Bronchial epithelial cell (primary cell): ENCODE data around the gene RHEX. TPM values are rescaled to one million over a fixed set of nuclear protein-coding genes. Genes with fewer than 3 reads are reported as not detected.

Source experiments
- DNase-seq: peaks from one replicate; pipeline ENCODE4 v3.0.0-alpha.2; 2010; ENCODE audit warnings: low read depth
- FAIRE-seq: peaks from 2 replicates; lab custom pipeline; 2011; peaks lifted over from hg19 to GRCh38; lab: Jason Lieb, UNC
- H3K27me3 ChIP-seq: 2 replicates; pipeline ENCODE4 v1.5.1; 2011; ENCODE audit warnings: low read length; ENCODE audit not compliant: control insufficient read depth, insufficient read depth
- H3K36me3 ChIP-seq: 2 replicates; pipeline ENCODE4 v1.5.1; 2011; ENCODE audit warnings: low read length; ENCODE audit not compliant: control insufficient read depth, insufficient read depth
- H3K4me3 ChIP-seq: 2 replicates; pipeline ENCODE4 v1.5.1; 2011; ENCODE audit warnings: mild to moderate bottlenecking, low read depth, low read length, control low read depth
- total RNA-seq: library from RNA; depleted of rRNA; stranded (reverse); fragments of >200 nt; gene quantifications from 2 replicates; pipeline ENCODE4 v1.2.1, GENCODE V29; 2014
- TF ChIP-seq, protein P1 (sequence below): IDR thresholded peaks from 2 replicates; pipeline ENCODE4 v1.5.1; 2011; ENCODE audit warnings: mild to moderate bottlenecking, moderate library complexity, low read length, control low read depth, inconsistent platforms; ENCODE audit not compliant: insufficient read depth, severe bottlenecking

Gene RHEX
- total RNA-seq, 1 donor from 2014 or later = not detected

DNA sequence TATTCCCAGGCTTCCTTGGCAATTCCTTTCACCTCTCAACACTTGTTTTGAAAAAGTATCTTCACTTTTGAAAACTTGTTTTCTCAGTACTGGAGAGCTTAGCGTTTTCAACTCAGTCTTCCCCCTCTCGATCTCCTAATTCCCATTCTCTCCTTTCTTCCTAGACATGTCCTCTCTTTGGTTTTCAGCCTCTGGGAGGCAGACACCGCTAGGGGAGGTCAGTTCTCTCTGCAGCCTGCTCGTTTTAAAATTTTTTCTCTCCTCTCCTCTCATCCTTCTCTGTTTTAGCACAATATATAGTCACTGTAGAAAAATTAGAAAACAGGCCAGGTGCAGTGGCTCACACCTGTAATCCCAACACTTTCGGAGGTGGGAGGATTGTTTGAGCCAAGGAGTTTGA lies 12.6 kb upstream of the RHEX start:
- H3K27me3 ChIP-seq = no peaks in the 10 kb centered on the region

DNA sequence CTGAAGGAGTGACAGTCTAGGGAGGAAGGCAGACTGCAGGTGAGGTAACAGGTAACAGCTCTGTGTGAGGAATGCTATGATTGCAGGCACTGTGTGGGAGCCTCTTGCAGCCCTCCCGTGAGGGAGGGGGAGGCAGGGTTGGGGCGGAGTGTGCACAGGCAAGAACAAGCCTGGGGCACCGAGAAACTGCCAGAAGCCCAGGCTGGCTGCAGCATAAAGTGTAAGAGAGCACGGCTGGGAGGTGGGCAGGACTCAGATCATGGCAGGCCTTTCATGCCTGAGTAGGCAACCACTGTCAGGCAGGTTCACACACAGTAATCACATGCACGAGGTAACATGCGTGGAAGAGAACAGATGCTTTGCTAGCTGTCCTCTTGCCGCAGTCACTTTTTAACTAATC lies 11.3 kb upstream of the RHEX start:
- H3K27me3 ChIP-seq = no peaks in the 10 kb centered on the region
- no peaks in the 10 kb centered on the region for H3K36me3 ChIP-seq
- peak; percentile 75 for DNase-seq
- FAIRE-seq = no peak
- no peak overlapping the region for H3K4me3 ChIP-seq
- TF ChIP-seq, protein P1, sequence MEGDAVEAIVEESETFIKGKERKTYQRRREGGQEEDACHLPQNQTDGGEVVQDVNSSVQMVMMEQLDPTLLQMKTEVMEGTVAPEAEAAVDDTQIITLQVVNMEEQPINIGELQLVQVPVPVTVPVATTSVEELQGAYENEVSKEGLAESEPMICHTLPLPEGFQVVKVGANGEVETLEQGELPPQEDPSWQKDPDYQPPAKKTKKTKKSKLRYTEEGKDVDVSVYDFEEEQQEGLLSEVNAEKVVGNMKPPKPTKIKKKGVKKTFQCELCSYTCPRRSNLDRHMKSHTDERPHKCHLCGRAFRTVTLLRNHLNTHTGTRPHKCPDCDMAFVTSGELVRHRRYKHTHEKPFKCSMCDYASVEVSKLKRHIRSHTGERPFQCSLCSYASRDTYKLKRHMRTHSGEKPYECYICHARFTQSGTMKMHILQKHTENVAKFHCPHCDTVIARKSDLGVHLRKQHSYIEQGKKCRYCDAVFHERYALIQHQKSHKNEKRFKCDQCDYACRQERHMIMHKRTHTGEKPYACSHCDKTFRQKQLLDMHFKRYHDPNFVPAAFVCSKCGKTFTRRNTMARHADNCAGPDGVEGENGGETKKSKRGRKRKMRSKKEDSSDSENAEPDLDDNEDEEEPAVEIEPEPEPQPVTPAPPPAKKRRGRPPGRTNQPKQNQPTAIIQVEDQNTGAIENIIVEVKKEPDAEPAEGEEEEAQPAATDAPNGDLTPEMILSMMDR = no peak

More for the DNA sequence above, 12.6 kb upstream of the RHEX start:
- Histone ChIP-seq H3K4me3 (no peak overlapping the region), H3K36me3 (no peaks in the 10 kb centered on the region)
- DNase-seq = no peak
- TF ChIP-seq, protein P1 = no peak
- FAIRE-seq = no peak

DNA sequence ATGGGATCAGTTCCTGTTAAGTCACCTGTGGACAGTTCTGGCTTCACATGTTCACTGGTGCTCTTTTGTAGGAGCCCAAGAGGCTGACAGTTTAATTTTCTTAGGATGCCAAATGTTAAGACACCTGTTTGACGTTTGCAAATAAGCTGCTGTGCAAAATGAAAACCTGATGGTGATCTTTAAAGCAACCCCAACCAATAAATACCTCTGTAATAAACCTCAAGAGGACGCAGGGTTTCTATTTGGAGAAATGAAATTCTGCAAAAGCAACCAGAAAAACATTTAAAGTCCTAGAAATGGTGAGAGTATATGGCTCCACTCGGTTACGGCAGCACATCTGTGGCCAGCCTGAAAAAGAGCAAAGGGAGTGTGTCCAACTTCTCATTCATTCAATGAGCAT lies 5.7 kb upstream of the RHEX start:
- FAIRE-seq = no peak
- no peaks in the 10 kb centered on the region for H3K27me3 ChIP-seq
- no peak overlapping the region for H3K4me3 ChIP-seq
- TF ChIP-seq, protein P1 = no peak
- DNase-seq = no peak
- H3K36me3 ChIP-seq = no peaks in the 10 kb centered on the region

DNA sequence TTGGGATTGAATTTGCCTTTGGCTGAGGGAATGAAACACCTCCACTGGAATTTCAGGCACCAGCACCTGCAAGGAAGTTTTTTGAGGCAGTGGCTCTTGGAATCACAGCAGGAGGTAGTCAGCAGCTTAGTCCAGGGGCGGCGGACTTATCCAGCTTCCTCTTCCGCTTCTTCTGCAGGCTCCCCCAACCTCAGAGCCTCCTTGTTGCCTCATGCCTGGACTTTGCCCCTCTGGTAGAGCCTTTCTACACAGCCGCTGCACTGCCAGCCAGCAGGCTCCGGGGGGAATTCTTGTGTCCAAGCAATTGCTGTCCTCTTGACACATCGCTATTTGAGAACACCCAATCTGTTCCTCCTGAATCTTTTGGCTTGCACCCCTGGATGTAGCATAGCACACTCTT lies 4.4 kb upstream of the RHEX start:
- Histone ChIP-seq H3K27me3 (no peaks in the 10 kb centered on the region), H3K4me3 (no peak overlapping the region), H3K36me3 (no peaks in the 10 kb centered on the region)
- DNase-seq (peak; percentile 12), FAIRE-seq (no peak)
- TF ChIP-seq, protein P1 = no peak

DNA sequence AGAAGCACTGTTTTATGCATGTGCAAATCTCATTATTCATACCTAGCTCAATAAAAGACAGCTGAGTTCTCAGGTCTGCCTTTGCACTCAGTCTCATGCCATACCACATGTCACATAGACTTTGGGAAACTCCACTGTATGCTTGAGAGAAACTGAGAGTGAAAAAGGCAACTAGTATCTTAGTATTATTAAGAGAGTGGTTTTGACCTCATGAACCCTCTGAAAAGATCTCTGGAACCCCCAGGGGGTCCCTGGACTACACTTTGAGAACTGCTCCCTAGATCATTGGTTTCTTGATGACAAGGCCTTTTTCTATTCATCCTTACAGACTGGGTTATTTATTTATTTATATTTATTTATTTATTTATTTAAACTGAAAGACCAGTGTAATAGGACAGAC lies 3.7 kb upstream of the RHEX start:
- TF ChIP-seq, protein P1 = no peak
- no peaks in the 10 kb centered on the region for H3K27me3 ChIP-seq
- FAIRE-seq (no peak), DNase-seq (no peak)
- no peaks in the 10 kb centered on the region for H3K36me3 ChIP-seq
- H3K4me3 ChIP-seq = no peak overlapping the region

DNA sequence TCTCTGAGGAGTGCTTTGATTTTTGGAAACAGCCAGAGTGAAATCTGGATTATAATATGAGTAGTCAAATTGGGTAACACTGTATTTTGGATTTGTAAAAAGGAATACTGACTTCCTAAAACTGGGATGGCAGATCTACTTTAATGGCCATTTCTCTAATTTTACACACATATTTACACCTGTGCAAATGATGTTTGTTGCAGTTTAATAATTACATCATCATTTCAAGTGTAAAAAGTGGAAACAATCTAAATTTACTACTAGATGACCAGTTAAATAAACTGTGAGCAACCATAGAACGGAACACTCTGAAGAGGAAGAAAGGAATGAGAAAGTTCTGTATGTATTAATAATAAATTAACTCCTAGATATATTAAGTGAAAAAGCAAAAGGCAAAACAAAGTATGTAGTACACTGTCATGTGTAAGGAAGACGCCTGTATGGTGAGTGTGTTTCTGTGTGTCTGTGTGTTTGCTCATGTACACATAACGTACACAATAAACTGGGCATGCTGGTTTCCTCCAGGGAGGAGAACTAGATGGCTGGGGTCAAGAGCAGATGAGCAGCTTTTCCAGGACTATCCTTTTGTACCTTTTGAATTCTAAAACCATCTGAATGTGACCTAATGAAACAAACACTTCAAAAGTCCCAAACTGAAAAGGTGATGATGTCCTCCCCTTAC lies 2.9 kb upstream of the RHEX start:
- FAIRE-seq (no peak), DNase-seq (no peak)
- Histone ChIP-seq H3K4me3 (no peak overlapping the region), H3K36me3 (no peaks in the 10 kb centered on the region), H3K27me3 (no peaks in the 10 kb centered on the region)
- TF ChIP-seq, protein P1 = no peak
